GM21737 (cell line): Measurements from ENCODE around the gene CYP3A5.
"Not testable (repeated sequence)": the region's sequence is repeated elsewhere in the genome, so short reads cannot be mapped to it uniquely, and the experiment has no call there.

Source experiments
- ATAC-seq: cut with Tn5 transposase; IDR thresholded peaks from one replicate; pipeline ENCODE4 v1.9.1; 2021; ENCODE audit warnings: mild to moderate bottlenecking, moderate library complexity; ENCODE audit not compliant: unreplicated experiment

The CYP3A5 gene

GRCh38 chr7:99685871-99686608 is 6.2 kb upstream of the CYP3A5 start:
- not testable (repeated sequence) for ATAC-seq

GRCh38 chr7:99685129-99685758 is 5.4 kb upstream of the CYP3A5 start:
- ATAC-seq = no peak

GRCh38 chr7:99679032-99679399 is 780 bp downstream of the CYP3A5 start:
- no peak for ATAC-seq

GRCh38 chr7:99677648-99678045 is 2.1 kb downstream of the CYP3A5 start:
- no peak for ATAC-seq

GRCh38 chr7:99677013-99677647 is 2.7 kb downstream of the CYP3A5 start:
- no peak for ATAC-seq

GRCh38 chr7:99674995-99675742 is 4.6 kb downstream of the CYP3A5 start:
- no peak for ATAC-seq

GRCh38 chr7:99672573-99672972 is 7.2 kb downstream of the CYP3A5 start:
- ATAC-seq = no peak

GRCh38 chr7:99669782-99670181 is 10.0 kb downstream of the CYP3A5 start:
- no peak for ATAC-seq

GRCh38 chr7:99668541-99668940 is 11.3 kb downstream of the CYP3A5 start:
- ATAC-seq = no peak

GRCh38 chr7:99667179-99667578 is 12.6 kb downstream of the CYP3A5 start:
- ATAC-seq = no peak

- no peak for ATAC-seq
Observed at GRCh38 chr7:99666013-99666395, 13.8 kb downstream of the CYP3A5 start.

- ATAC-seq = no peak
Observed at GRCh38 chr7:99665312-99666012, 14.3 kb downstream of the CYP3A5 start.

GRCh38 chr7:99657879-99658278 is 21.9 kb downstream of the CYP3A5 start:
- ATAC-seq = not testable (repeated sequence)

GRCh38 chr7:99654626-99655025 is 25.2 kb downstream of the CYP3A5 start:
- not testable (repeated sequence) for ATAC-seq

- ATAC-seq = no peak
Observed at GRCh38 chr7:99653754-99654153, 26.0 kb downstream of the CYP3A5 start.

- not testable (repeated sequence) for ATAC-seq
Observed at GRCh38 chr7:99653269-99653668, 26.5 kb downstream of the CYP3A5 start.

GRCh38 chr7:99652671-99653070 is 27.1 kb downstream of the CYP3A5 start:
- ATAC-seq = no peak

GRCh38 chr7:99651290-99651689 is 28.5 kb downstream of the CYP3A5 start:
- no peak for ATAC-seq

GRCh38 chr7:99648843-99649242 is 31.0 kb downstream of the CYP3A5 start:
- ATAC-seq = no peak

GRCh38 chr7:99645590-99645989 is 34.2 kb downstream of the CYP3A5 start:
- ATAC-seq = no peak

GRCh38 chr7:99644431-99644830 is 35.4 kb downstream of the CYP3A5 start:
- no peak for ATAC-seq
